Esophagus muscularis mucosa (tissue), 3 donors: ENCODE results near the gene KCND3.

ENCODE experiments used
- CTCF ChIP-seq, 3 experiments: fragments of 200-600 bp in 2 of 3; fragments of 450-650 bp in 1 of 3; sonication (generic) in 2 of 3; IDR thresholded peaks; one replicate each; pipeline ENCODE4 v1.5.1; 2017 to 2019; ENCODE audit warnings: antibody characterized with exemption in 3 of 3, mild to moderate bottlenecking in 2 of 3, moderate library complexity in 1 of 3
- POLR2A ChIP-seq: fragments of 450-650 bp; IDR thresholded peaks from one replicate; pipeline ENCODE4 v1.6.1; 2017; ENCODE audit warnings: antibody characterized with exemption, moderate library complexity, mild to moderate bottlenecking, low read depth
- POLR2AphosphoS5 ChIP-seq, 2 donors: sonication (generic); formaldehyde crosslinking; IDR thresholded peaks; one replicate each; pipeline ENCODE4 v1.6.1; 2017; ENCODE audit warnings: antibody characterized with exemption in 2 of 2

- TF ChIP-seq CTCF (IDR thresholded peaks at IDR 0.05) (no peak), POLR2A (no peak), POLR2AphosphoS5 (IDR thresholded peaks at IDR 0.05) (no peak)
Measured at GRCh38 chr1:111938123-111938522, 51.3 kb downstream of the KCND3 start.
